HG03280 (cell line): ENCODE results near the gene ROBO2.

ENCODE experiments used
- ATAC-seq: cut with Tn5 transposase; IDR thresholded peaks from one replicate; pipeline ENCODE4 v1.9.1; 2021; ENCODE audit warnings: mild to moderate bottlenecking, moderate library complexity; ENCODE audit not compliant: unreplicated experiment

The ROBO2 gene

DNA sequence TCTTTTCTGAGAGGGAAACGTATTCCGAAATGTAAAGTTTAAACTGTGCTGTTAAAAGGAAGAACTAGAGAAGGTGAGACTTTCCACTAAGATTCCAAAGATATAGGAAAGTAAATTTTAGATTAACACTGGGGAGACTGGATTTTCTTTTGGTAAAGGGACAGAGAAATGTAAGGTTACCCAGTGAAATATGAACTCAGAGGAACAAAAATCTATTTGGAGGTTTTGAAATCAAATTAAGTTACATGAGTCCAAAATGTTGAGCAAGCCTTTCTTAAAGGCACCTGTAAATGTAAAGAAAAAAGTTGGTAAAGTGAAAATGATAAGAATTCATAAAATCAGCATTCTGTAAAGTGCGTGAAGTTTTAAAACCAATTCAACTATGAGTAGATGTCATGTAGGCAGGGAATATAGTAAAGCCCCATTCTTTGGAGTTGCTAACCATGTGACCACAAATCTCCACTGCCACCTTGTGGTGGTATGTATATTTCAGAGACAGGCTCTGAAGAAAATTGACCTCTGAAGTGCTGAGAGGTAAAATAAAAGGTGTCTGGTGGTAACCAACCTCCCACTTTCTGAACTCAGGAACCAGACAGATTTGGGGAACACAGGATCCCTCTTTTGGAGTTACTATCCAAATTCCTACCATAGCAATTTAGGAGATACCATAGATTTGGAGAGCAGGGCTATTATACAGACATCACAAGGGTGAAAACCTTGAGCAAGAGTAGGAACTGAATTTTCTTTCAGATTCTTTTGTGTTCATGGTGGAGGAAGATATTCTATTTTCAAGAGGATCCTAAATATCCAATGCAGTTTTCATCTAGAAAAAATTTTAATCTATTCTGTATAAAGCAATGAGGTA lies 215.3 kb downstream of the ROBO2 start:
- no peak for ATAC-seq

DNA sequence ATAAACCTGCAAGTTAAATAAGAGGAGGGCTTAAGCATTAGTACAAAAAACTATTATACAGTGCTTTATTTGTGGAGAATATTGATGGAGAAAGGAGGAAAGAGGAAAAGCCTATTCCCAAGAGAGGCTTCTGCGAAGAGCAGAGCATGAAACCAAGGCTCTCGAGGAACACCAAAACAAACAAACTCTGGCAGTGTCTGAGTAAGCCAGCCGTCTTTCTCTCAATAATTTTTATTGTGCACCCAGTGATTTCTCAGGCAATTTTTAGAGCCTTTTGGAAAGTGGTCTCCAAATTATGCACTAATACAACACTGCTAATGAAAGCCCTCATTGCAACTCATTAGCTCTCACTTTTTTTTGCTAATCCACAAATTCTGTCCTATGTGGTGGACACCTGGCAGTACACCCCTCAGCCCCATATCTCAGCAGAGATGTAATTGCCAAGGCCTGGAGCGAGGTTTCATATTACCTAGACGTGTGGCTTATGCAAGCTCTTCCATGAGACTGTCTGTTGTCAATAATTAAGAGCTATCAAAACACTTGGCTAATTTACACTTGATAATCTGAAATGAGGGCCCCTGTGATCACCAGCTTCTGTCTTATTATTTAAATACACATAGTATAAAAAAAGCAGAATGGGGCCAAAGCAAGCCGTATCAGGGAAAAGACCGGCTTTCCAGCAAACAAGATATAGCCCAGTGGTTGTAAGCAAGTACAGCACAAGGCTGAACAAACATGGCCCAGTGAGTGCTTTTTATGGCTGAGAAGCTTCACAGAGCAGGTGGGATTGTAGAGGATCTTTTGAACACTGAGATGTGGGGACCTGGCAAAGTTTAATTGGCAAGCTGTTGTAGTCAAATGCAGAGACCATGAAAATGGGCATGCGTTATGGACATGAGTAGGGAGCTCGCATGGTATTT lies 216.9 kb downstream of the ROBO2 start:
- no peak for ATAC-seq

DNA sequence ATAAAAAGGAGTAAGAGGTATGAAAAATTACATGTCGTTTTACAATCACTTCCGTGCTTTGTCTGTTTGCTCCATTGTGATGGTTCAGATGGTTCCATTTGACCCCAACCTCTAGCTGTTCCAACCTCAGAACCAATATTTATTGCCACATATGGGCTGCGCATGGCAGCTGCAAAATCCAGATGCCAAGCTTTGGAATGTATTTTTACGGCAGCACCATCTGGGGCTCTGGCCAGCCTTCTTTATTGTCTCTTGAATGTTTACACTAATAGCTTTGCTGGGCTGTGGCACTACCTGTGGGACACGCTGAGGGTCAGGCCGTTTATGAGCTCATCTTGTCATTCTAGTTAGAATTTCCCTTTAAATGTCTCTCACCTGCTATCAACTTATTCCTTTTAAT lies 219.8 kb downstream of the ROBO2 start:
- ATAC-seq: no peak

DNA sequence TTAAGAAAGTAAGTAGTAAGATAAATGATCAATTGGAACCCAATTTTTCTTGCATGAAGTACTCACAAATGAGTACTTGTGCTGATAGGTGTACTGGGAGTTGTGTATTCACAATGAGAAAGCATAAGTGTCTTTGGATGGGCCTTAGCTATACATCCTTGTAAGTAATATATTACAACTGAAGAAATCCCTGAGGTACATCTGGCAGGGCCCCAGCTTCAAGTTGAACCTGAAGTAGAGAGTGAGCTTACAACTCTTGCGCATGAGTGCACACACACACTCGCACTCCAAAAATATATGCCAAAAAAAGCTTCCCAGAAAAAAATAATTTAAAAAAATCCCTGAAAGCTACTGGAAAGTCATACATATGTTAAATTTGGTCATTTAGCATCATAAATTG lies 222.5 kb downstream of the ROBO2 start:
- ATAC-seq: no peak

DNA sequence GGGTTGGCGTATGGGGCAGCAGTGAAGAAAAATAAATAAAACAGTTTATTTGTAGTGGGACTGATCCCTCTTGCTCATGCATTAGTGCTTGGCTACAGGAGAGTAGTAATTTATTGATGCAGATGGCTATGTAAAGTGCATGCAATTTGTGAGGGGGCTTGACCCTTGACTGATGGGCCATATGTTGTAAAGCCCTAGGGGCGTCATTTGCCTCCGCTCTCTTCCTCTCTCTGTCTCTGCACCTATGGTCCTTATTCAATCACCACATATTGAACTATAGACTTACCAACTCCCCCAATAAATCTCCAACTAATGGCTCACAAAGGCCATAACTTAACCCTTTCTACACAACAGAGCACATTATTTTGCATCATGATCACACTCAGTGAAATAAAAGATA lies 227.7 kb downstream of the ROBO2 start:
- no peak for ATAC-seq

DNA sequence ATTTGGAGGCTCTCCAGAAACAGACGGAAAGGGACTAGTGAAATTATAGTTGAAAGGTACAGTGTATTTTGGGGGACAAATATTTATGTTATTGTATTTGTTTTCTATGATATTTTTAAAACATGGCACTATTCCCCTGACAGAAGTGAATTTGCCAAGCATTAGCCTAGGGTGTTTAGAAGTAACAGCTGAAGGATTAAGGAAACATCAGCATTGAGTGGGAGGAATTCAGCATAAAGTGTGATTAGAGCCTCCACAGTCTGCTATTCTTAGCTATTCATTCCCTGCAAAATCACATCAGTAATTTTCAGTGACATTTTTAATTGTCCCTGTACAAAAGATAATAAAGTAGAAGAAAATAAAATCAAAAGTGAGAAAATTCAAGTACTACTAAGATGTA lies 231.4 kb downstream of the ROBO2 start:
- ATAC-seq: no peak

DNA sequence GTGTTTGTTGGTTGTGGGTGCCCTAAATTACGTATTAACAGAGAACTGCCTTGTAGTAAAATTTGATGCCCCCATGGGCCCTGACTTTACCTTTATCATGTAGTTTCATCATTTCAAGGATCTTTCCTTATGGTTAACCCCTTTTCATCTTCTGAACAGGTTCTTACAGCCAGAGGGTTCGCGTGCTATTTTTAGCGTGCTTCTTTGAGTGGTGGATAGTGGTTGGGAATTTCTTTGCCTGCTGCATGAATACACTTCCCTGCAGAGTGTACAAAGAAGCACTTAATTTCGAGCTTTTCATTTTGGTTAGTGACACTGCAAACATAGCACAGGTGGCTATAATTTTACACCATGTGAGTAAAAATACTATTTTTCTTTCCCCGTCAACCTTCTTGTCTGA lies 231.8 kb downstream of the ROBO2 start:
- no peak for ATAC-seq

DNA sequence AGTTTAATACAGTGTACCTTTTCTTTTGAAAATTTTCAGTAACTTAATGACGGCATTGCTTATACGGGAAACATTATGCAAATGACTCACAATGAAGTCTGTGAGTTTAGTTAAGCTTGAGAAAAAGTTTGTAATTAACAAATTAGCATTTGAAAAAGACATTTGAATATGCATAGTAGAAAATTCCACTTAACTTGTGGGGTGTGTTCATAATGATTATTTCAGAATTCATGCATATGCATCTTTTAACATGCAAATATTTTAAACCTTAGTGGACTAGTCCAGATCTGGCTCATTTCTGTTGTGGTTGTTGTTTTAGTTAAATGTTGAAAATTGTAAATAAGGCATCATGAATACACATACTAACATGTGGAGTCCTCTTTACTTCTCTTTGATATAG lies 239.4 kb downstream of the ROBO2 start:
- no peak for ATAC-seq

DNA sequence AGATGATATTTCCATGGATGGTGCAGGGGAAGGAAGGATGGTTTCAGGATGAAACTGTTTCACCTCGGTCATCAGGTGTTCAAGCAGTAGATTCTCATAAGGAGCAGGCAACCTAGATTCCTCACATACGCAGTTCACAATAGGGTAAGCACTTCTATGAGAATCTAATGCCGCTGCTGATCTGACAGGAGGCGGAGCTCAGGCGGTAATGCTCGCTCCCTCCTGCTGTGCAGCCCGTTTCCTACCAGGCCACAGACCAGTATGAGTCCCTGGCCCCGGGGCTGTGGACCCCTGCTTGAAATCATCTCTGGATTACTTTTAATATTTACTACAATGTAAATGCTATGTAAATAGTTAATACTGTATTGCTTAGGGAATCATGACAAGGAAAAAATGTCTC lies 241.8 kb downstream of the ROBO2 start:
- no peak for ATAC-seq

DNA sequence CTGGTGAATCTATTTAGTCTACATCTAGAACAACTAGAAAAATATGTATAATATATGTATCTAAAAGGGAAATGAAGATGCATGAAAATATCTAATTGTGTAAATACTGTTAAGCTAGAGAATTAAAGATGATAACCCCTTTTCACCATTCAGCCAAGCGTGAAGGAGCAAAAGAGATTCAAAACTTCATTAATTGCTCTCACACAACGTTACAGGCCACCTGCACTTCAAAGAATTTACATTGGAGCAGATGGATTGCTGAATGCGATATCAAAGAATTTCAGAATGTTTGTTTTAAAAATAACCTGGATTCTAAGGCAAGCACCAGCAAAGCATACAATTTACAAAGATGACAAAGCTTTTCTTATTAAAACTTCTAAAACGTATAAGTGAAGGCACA lies 243.2 kb downstream of the ROBO2 start:
- no peak for ATAC-seq

DNA sequence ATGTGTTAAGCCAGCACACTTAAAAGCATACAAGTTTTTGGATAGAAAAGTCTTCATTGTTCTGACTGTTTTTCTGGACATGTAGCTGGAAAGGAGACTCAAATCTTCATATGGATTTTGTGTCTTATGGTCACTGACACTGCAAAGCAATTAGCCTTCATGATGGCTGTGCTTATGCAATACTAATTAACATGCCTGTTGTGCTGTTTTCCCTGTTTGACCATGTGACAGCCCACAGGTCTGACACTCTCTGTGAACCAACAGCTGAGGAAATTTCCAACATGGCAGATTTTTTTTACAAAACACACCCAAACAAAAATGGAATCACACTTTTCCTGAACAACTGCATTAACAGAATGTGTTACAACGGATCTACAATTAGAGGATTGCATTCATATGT lies 248.4 kb downstream of the ROBO2 start:
- no peak for ATAC-seq

DNA sequence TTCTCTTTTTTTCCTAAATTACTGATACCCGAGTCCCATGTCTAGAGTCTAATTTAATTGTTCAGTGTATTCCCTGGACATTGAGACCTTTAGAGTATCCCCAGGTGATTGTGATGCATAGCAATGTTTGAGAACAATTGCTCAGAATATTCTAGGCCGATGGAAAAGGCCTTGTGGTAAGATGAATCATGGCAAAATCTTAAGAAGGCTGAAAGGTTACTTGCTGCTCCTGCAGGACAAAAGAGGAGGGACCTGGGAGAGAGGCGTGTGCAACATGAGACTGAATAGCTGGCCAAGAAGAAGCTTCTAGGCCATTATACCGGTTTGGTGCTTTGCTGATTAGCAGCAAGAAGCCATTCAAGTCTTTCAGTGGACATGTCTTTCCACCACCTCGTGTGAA lies 256.6 kb downstream of the ROBO2 start:
- no peak for ATAC-seq

DNA sequence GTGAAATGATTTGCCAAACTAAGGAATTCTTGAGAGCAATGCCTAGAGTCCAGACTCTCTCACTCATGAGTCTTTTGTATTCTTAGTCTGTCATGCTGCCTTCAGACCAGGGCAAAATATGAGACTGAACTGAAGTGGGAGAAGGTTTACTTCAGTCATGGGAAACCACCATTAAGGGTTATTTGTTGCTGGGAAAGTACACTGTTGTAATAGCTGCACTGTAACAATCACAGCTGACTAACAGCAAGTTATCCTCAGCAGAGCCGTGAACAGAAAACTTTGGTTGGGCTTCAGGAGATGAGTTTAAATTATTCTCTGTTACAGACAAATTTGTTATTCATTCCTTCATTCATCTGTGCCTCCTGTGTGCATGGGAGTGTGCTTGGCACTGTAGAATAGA lies 258.5 kb downstream of the ROBO2 start:
- ATAC-seq: no peak

DNA sequence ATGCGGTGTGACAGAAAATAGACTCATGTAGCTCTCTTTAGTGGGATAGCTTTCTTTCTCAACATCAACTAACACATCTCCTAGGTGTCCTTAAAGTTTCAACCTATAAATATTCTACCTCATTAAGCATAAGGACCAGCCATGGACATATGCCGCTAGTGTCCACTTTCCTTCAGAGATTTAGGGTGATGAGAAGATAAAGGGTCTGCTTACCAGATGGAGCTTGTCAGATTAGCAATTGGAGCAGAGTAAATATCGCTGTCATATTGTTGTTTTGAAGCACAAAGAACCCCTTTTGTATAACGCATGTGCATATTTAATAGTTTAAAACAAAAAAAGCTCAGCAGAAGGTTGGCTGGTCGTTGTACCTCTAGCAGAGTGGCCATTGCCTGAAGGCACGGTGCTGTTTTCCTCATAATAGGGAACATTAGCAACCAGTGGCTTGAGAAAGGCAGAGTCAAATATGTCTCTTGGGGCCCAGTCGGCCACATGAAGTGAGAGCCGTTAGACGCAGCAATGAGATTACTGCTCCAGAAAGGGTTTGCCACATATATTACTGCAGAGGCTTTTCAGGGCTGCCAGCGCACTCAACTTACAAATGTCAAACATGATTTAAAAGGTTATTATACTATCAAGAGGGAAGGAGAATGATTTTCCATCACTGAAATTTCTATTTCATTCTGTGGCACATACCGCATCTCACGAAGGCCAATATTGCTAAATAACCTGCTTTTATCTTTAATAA lies 264.2 kb downstream of the ROBO2 start:
- ATAC-seq: no peak

DNA sequence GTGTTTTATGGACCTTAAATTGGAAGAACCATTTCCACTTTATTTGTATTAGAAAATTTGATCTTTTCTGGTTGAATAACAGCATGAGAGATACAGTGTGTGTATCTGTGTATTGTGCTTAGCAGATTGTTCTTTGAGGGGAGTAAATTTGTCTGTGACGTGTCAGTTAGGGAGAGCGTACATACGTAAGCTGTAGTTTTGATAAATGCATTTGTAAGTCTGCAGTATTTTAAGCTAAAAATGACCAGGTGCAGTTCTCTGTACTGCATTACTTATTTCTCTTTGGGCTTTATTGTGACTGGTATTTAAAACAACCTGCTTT lies 264.8 kb downstream of the ROBO2 start:
- ATAC-seq: no peak

DNA sequence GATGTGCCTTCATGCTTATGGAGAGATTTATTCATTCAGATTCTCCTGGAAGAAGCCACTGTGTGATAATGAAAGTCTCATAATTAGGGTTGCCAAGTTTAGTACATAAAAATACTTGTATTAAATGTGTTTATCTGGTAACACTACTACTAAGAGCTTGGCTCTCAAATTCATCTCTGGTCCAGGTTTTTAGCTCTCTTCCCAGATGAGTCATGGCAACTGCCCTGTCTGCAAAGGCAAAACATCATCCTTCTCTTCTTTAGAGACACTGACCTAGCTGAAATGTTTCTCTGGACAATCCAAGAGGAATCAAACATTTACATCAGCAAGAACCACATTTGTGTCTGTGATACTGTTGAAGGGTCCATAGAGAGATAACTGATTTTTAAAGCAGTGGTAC lies 269.6 kb downstream of the ROBO2 start:
- no peak for ATAC-seq

DNA sequence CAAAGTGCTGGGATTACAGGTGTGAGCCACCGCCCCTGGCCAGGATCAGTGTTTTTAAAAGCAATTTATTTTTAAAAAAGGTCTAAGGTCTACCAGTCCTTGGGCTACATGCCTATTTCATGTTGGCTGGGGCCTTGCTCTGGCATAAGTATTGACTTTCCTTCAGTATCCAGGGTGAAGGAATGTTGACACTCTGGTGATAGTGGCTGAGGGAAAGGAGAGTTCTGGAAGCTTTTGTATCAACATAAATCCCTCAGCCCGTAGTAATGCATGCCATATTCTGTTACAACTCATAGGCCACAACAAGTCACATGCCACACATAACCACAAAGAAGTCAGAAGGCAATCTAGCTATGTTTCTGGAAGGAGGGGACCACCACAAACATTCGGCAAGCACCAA lies 273.9 kb downstream of the ROBO2 start:
- ATAC-seq: no peak

DNA sequence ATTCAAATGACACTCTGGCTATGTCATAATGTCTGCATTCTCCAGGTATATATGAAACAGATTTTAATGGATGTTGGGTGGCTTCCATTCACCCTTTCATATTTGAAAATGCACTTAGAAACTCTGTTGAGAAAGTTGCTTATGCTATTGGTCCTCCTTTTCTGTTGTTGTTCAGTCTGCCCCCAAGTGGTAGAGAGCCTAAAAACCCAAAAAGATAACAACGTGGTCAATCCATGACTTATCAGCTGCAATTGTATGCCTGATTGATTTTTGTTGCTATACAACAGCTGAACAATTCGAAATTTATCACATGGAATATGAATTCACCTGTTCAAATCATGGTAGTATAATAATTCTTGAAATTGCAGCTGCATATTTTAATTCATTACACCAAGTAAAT lies 279.8 kb downstream of the ROBO2 start:
- ATAC-seq: no peak

DNA sequence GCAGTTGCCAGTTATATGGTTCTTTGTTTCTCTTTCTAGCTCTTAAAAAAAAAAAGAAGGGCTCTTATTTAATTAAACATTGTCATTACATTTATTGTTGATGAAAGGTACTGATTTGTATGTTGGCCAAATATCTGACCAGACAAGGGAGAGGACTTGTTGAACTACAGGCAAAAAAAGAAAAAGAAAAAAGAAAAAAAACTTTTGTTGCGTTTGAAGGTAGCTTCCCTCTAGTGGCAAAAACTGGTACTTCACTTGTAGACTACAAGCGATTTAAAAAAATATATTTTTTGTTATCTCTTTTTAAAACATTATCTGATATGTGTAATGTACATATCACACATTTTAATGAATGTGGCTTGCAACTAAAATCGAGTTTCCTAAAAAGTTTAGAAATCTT lies 280.6 kb downstream of the ROBO2 start:
- no peak for ATAC-seq

DNA sequence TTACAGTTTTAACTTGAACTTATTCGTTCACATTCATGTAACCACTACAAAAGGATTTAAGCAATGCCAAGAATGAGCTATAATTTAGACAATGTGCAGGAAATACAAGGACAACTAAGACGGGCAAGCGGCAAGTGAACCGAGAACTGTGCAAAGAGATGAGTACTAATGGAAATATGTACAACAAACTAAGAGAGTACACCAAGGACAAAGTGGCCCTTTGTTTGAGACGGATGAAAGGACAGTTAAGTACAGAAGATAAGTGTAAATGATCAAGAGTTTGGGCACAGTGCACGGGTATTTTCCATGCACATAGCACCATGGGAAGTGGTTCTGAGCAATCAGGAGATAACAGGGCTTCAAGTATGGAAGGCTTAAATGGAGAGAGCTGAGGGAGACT lies 281.7 kb downstream of the ROBO2 start:
- no peak for ATAC-seq

DNA sequence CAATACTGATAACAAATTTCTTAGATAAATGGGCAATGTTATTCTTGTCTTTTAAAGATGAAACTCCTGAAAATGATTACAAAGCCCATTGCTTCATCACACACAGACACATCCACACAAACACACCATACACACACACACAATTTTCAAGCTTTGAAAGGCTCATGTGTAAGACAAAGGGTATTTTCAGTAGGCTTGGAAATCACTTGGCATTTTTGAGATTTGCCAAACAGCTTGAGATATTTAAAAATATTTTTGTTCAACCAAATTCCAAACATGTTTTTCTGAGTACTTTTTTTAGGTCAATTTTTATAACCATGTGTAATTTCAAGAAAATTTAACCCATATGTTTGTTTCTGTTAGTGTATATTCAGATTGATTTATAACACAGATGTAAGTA lies 283.7 kb downstream of the ROBO2 start:
- no peak for ATAC-seq

DNA sequence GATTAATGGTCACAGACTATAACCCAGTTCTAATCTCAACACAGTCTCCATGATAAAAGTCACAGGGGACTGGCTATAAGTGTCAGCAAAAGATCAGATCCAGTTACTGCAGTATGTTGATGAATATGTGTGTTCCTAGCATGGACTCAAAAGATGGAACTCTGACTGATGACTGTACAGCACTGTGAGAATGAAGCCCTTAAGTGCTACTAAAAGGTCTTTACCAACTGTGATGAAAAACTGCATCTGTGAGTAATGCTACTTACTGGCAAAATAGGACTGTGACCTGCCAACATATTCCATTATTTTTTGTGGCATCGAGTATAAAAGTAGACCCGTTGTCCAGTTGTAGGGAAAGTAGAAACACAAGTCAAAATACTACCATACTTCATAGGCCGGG lies 284.2 kb downstream of the ROBO2 start:
- no peak for ATAC-seq
